Lower lobe of right lung (tissue), 2 donors: ENCODE measurements around the gene SEC14L2. TPM values are rescaled to one million over a fixed set of nuclear protein-coding genes. Genes with fewer than 3 reads are reported as not detected.

Source experiments
- ATAC-seq, 2 donors: fragments of 200-7000 bp; cut with Tn5 transposase; one replicate each; pipeline ENCODE4 v1.9.1; 2020 to 2022; ENCODE audit warnings: mild to moderate bottlenecking in 2 of 2, moderate library complexity in 2 of 2
- DNase-seq: peaks from one replicate; pipeline ENCODE4 v3.0.0-alpha.2; 2020
- H3K27ac ChIP-seq: fragments of 200-600 bp; one replicate; pipeline ENCODE4 v1.8.0; 2022
- H3K27me3 ChIP-seq: fragments of 200-600 bp; one replicate; pipeline ENCODE4 v1.8.0; 2022; ENCODE audit warnings: low read depth
- H3K36me3 ChIP-seq: fragments of 200-600 bp; one replicate; pipeline ENCODE4 v1.8.0; 2022; ENCODE audit warnings: mild to moderate bottlenecking
- H3K4me1 ChIP-seq: fragments of 200-600 bp; one replicate; pipeline ENCODE4 v1.8.0; 2022
- H3K4me3 ChIP-seq: fragments of 200-600 bp; one replicate; pipeline ENCODE4 v1.8.0; 2022; ENCODE audit warnings: mild to moderate bottlenecking
- H3K9me3 ChIP-seq: fragments of 200-600 bp; one replicate; pipeline ENCODE4 v1.8.0; 2022
- CTCF ChIP-seq: fragments of 200-600 bp; IDR thresholded peaks from one replicate; pipeline ENCODE4 v1.8.0; 2022; ENCODE audit warnings: antibody characterized with exemption, mild to moderate bottlenecking
- intact Hi-C: fragments of 100-400 bp; cut with DNase I; formaldehyde crosslinking; loops from one replicate; pipeline ENCODE4 v1.11.0; 2022
- total RNA-seq: library from RNA; stranded (reverse); fragmentation: NEBNext Ultra II Directional; extraction: Animal tissue kit (Norgen Biotek cat#: 25700); gene quantifications from one replicate; pipeline ENCODE4 v1.2.1, GENCODE V29; 2021
- donor health status: DM: no; HTN: yes; CAD: no; lungs with severe emphysema.

SEC14L2 gene
- total RNA-seq, 1 donor from 2014 or later: 7.8 TPM

GRCh38 chr22:30423959-30424533, 27.2 kb downstream of the SEC14L2 start:
- intact Hi-C loops: no loop called here
- H3K36me3 ChIP-seq: peaks cover 5% of the 10 kb centered on the region

DNA sequence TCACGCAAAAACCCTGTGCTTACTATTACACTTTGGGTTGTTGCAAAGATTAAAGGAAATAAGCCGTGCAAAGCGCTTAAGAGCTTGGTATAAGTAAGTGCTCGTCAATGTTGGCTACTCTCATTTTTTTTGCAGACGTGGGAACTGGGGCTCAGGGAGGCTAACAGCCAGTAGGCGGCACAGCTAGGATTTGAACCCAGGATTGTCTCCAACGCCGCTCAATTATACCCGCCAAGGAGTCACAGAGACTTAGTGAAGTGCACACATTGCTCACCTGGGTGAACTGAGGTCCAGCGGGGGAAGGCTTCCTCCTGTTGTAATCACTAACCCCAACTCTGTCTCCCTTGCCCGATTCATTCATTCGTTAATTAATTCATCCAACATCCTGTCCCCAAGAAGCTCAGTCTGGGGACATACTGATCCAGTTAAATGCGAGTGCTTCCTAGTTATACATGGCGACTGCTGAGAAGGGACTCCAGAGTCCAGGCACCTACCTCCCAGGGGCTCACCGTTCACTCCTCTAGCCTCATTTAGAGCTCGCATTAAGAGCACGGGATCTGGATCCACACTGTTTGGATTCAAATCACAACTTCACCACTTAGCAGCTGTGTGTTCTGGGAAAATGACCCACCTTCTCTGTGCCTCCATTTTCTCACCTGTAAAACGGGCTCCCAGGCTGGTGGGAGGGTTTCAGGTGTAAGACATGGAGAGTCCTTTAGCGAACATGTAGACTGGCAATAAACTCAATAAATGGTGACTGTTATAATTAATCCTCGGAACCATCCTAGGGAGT, 27.9 kb downstream of the SEC14L2 start:
- H3K27me3 ChIP-seq: no peaks in the 10 kb centered on the region
- H3K4me1 ChIP-seq: peaks cover 55% of the 10 kb centered on the region
- intact Hi-C loops: no loop called here
- no peak for ATAC-seq
- peak overlapping the region; percentile 84 for H3K4me3 ChIP-seq
- DNase-seq: no peak
- H3K9me3 ChIP-seq: no peaks in the 10 kb centered on the region
- no peak for TF ChIP-seq CTCF
- no peaks in the 10 kb centered on the region for H3K36me3 ChIP-seq
- H3K27ac ChIP-seq: peak overlapping the region; percentile 98

More at GRCh38 chr22:30423959-30424533, 27.2 kb downstream of the SEC14L2 start:
- Histone ChIP-seq H3K4me3 (peak overlapping the region; percentile 76), H3K27me3 (no peaks in the 10 kb centered on the region), H3K4me1 (peaks cover 55% of the 10 kb centered on the region), H3K9me3 (no peaks in the 10 kb centered on the region), H3K27ac (peak overlapping the region; percentile 98)
- DNase-seq: peak; percentile 99
- ATAC-seq: peak; percentile 90 to 95
- no peak for TF ChIP-seq CTCF

- Histone ChIP-seq H3K27ac (peak overlapping the region; percentile 79), H3K36me3 (no peaks in the 10 kb centered on the region), H3K9me3 (no peaks in the 10 kb centered on the region), H3K4me1 (peaks cover 53% of the 10 kb centered on the region), H3K27me3 (no peaks in the 10 kb centered on the region), H3K4me3 (peak overlapping the region; percentile 84)
- DNase-seq (no peak), ATAC-seq (no peak)
- intact Hi-C loops: no loop called here
- no peak for TF ChIP-seq CTCF
Observed at GRCh38 chr22:30425327-30425615, 28.5 kb downstream of the SEC14L2 start.

- no peaks in the 10 kb centered on the region for H3K27me3 ChIP-seq
- H3K27ac ChIP-seq: peak within 1 kb of the TSS; percentile 98
- intact Hi-C loops: no loop called here
- ATAC-seq (peak in 1 of 2 donors; percentile 31), DNase-seq (peak; percentile 66)
- no peaks in the 10 kb centered on the region for H3K9me3 ChIP-seq
- peak within 1 kb of the TSS; percentile 84 for H3K4me3 ChIP-seq
- no peak for TF ChIP-seq CTCF
- no peaks in the 10 kb centered on the region for H3K36me3 ChIP-seq
- H3K4me1 ChIP-seq: peaks cover 47% of the 10 kb centered on the region
Observed at GRCh38 chr22:30425616-30426387, 29.0 kb downstream of the SEC14L2 start, which contains the start of gene MTFP1. TSS of gene MTFP1 (plus strand) at chr22:30425768. CDS start at chr22:30425880, 112 bp downstream.
